Uterus (tissue), 4 donors: ENCODE measurements around the gene BTF3. TPM values are rescaled to one million over a fixed set of nuclear protein-coding genes. Genes with fewer than 3 reads are reported as not detected.

ENCODE experiments used
- DNase-seq, 2 donors: peaks; one replicate each; pipeline ENCODE4 v3.0.0-alpha.2; 2019 to 2020
- H3K27ac ChIP-seq, 2 donors: fragments of 200-600 bp; sonication (generic); 1 replicate in 1 of 2; 2 replicates in 1 of 2; pipeline ENCODE4 v1.5.1; 2016 to 2018
- H3K27me3 ChIP-seq, 2 donors: fragments of 200-600 bp; sonication (generic); one replicate each; pipeline ENCODE4 v1.5.1; 2018 to 2019; ENCODE audit warnings: control low read depth in 1 of 2
- H3K36me3 ChIP-seq, 2 donors: fragments of 200-600 bp; sonication (generic); one replicate each; pipeline ENCODE4 v1.5.1; 2019; ENCODE audit warnings: control low read depth in 1 of 2
- H3K4me1 ChIP-seq, 2 donors: fragments of 200-600 bp; sonication (generic); one replicate each; pipeline ENCODE4 v1.5.1; 2018 to 2019; ENCODE audit warnings: control low read depth in 1 of 2
- H3K4me3 ChIP-seq, 2 donors: fragments of 200-600 bp; sonication (generic); 1 replicate in 1 of 2; 2 replicates in 1 of 2; pipeline ENCODE4 v1.5.1; 2018 to 2019; ENCODE audit warnings: mild to moderate bottlenecking in 1 of 2
- H3K9me3 ChIP-seq, 2 donors: fragments of 200-600 bp; sonication (generic); one replicate each; pipeline ENCODE4 v1.5.1; 2019; ENCODE audit warnings: control low read depth in 1 of 2
- POLR2A ChIP-seq, 2 donors: fragments of 450-650 bp; IDR thresholded peaks; one replicate each; pipeline ENCODE4 v1.6.1; 2016; ENCODE audit warnings: antibody characterized with exemption in 2 of 2, mild to moderate bottlenecking in 1 of 2, moderate library complexity in 1 of 2
- intact Hi-C: fragments of 100-400 bp; cut with DNase I; formaldehyde crosslinking; loops from one replicate; pipeline ENCODE4 v1.15.1; 2023; ENCODE audit warnings: low total_unique reads
- total RNA-seq, 4 donors: library from RNA; depleted of rRNA in 3 of 4; stranded (reverse); fragments of >200 nt in 3 of 4; gene quantifications; one replicate each; pipeline versions ENCODE4 v1.1.0 to v1.2.4, GENCODE V29; 2014 to 2023
- TF ChIP-seq, protein P1 (sequence below), 4 experiments: fragments of 200-600 bp in 2 of 4; fragments of 450-650 bp in 2 of 4; sonication (generic) in 2 of 4; IDR thresholded peaks; one replicate each; pipeline ENCODE4 v1.5.1; 2016 to 2019; ENCODE audit warnings: antibody characterized with exemption in 4 of 4, mild to moderate bottlenecking in 2 of 4, moderate library complexity in 1 of 4
- donor health status: DM: yes; HTN: yes; CAD: no.

BTF3 gene
- 100 to 1,000 TPM; 247 to 690 (median 555) TPM for total RNA-seq

DNA sequence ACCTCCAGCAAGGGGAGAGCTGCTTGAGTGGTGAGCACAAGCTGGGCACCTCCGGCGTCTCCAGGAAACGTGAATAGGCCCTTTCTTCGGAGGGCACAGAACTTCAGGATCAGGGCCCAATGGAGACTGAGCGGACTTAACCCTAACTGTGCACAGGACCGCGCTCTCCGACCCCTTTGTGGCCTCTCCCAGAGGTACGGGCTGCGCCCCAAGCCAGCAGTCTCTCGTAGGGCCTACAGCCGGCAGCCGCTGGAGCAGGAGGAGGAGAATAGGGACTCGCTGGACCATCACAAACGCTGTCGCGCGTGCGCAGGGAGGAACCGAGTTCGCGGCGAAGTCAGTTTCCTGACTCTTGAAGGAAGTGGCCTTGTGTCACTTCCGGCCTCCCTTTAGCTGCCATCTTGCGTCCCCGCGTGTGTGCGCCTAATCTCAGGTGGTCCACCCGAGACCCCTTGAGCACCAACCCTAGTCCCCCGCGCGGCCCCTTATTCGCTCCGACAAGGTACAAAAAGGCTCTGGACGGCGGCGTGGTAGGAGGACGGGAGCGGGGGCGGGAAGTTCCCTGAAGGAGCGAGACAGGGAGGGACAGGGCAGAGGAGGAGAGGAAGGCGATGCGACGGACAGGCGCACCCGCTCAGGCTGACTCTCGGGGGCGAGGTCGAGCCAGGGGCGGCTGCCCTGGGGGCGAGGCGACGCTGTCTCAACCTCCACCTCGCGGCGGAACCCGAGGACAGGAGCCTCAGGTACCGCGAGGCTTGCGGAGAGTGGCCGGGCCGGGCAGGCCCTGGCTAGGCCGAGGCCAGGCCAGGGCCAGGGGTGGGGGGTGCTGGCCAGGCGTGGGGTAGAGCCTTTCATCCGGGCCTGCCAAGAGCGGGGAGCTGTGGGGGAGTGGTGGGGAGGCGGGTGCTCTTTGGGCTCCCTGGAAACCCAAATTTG lies at the start of gene BTF3:
TSS of gene BTF3 (plus strand) at position 386 of the 936 bp plus-strand sequence. CDS start at position 612, 226 bp downstream.
- peak within 1 kb of the TSS; percentile 89 to 91 for H3K27ac ChIP-seq
- intact Hi-C loops: no loop called here
- no peaks in the 10 kb centered on the region for H3K27me3 ChIP-seq
- no peaks in the 10 kb centered on the region for H3K4me1 ChIP-seq
- DNase-seq: peak; percentile 92 to 94
- TF ChIP-seq, protein P1, sequence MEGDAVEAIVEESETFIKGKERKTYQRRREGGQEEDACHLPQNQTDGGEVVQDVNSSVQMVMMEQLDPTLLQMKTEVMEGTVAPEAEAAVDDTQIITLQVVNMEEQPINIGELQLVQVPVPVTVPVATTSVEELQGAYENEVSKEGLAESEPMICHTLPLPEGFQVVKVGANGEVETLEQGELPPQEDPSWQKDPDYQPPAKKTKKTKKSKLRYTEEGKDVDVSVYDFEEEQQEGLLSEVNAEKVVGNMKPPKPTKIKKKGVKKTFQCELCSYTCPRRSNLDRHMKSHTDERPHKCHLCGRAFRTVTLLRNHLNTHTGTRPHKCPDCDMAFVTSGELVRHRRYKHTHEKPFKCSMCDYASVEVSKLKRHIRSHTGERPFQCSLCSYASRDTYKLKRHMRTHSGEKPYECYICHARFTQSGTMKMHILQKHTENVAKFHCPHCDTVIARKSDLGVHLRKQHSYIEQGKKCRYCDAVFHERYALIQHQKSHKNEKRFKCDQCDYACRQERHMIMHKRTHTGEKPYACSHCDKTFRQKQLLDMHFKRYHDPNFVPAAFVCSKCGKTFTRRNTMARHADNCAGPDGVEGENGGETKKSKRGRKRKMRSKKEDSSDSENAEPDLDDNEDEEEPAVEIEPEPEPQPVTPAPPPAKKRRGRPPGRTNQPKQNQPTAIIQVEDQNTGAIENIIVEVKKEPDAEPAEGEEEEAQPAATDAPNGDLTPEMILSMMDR (IDR thresholded peaks at IDR 0.05): peak in 1 of 4 experiments; percentile 5
- peak; percentile 51 to 68 for TF ChIP-seq POLR2A (IDR thresholded peaks at IDR 0.05)
- H3K9me3 ChIP-seq: no peaks in the 10 kb centered on the region
- H3K36me3 ChIP-seq: no peaks in the 10 kb centered on the region
- H3K4me3 ChIP-seq: peak within 1 kb of the TSS; percentile 82 to 93

DNA sequence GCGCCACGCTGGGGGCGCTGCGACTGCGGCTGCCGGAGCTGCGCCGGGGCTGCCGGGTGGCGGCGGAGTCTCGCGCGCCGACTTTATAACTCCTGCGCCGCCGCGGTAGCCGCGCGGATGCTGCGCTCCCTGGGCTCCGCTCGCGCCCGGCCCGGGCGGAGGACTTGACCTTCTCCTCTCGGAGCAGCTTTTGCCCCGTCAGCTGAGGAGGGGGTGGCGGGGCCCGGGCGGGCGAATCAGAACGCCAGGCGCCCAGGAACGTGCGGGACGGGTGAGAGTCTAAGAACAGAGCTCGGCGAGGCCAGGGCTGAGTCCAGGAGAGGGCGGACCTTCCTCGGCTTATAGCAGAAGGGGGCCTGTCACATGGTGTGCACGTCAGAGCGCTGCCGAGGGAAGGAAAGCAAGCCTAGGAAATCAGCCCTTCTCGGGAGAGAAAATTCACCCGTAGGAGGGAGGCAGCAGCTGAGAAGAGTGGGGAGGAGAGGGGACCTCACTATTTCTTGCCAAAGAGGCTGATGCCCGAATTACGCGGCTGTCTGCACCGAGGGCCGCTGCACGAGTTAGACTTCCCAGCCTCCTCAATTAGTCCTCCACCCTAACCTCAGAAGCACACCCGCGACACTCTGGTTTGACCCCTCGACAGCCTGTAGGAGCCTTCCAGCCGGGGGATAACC lies 49.6 kb upstream of the BTF3 start, which contains the start of gene FOXD1:
TSS of gene FOXD1 (minus strand) at position 315 of the 674 bp plus-strand sequence. CDS start 415 bp downstream, outside the sequence.
- intact Hi-C loops: no loop called here

DNA sequence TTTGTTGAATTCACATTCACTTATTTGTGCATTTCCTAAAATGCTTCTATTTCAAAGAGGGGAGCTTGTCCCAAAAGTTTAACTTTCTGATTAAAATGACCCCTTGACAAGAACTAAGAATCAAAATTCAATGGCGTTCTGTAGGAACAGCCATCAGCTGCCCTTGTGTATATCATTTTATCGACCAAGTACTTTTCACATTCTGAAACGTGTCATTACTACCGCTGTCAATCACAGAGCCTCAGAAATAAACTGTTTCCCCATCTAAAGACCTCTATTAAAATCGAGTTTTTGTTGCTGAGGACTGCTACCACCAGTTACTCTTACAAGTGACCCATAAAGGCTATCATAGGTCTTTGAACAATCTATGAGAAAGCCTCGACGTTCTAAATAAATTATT lies 48.1 kb upstream of the BTF3 start:
- H3K36me3 ChIP-seq: no peaks in the 10 kb centered on the region
- H3K9me3 ChIP-seq: no peaks in the 10 kb centered on the region
- DNase-seq: no peak
- H3K27me3 ChIP-seq: peaks cover 38 to 61% of the 10 kb centered on the region in 2 donors
- H3K4me3 ChIP-seq: no peak overlapping the region
- H3K27ac ChIP-seq: no peak overlapping the region
- H3K4me1 ChIP-seq: peaks cover 0 to 16% of the 10 kb centered on the region in 2 donors
- TF ChIP-seq, protein P1 (IDR thresholded peaks at IDR 0.05): no peak
- no peak for TF ChIP-seq POLR2A (IDR thresholded peaks at IDR 0.05)
- intact Hi-C loops: loop anchor here (10.0 kb wide), 1 partner anchor 235 kb away; no protein-coding TSS in a partner anchor

More for the DNA sequence above, 49.6 kb upstream of the BTF3 start, which contains the start of gene FOXD1:
- Histone ChIP-seq H3K27me3 (peaks cover 54 to 73% of the 10 kb centered on the region in 2 donors), H3K27ac (no peak within 1 kb of the TSS), H3K36me3 (no peaks in the 10 kb centered on the region), H3K9me3 (no peaks in the 10 kb centered on the region), H3K4me1 (peaks cover 0 to 16% of the 10 kb centered on the region in 2 donors), H3K4me3 (peak within 1 kb of the TSS; percentile 8 to 42)
- TF ChIP-seq POLR2A (IDR thresholded peaks at IDR 0.05): peak in 1 of 2 donors; percentile 27
- TF ChIP-seq, protein P1 (IDR thresholded peaks at IDR 0.05): no peak
- DNase-seq: peak; percentile 34 to 54

DNA sequence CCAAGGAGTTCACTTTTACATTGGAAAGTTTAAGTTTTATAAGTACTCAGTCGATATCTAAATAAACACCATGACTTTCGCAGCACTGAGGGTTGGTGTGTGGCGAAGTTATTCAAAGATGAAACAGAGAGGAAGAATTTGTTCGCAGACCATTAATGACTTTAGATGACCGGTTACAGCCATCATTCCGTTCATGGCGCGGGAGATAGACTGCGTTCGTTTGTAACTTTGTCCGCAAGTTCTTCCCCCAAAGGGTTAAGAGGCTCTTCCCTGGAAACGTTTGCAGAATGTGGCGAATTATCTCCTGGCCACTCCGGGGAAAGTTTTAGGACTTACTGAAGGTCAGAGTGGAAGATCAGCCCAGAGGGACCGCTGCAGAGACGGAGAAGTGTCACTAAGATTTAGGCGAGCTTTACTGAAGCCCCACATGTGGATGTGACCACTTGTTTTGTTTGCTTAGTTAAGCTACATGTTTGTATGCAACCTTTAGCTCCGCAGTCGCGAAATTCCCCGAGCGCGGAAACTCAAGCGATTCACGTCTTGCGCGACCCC lies 47.5 kb upstream of the BTF3 start:
- Histone ChIP-seq H3K4me3 (no peak overlapping the region), H3K27ac (no peak overlapping the region), H3K4me1 (peaks cover 0 to 16% of the 10 kb centered on the region in 2 donors), H3K27me3 (peaks cover 32 to 61% of the 10 kb centered on the region in 2 donors), H3K36me3 (no peaks in the 10 kb centered on the region), H3K9me3 (no peaks in the 10 kb centered on the region)
- intact Hi-C loops: loop anchor here (10.0 kb wide), 1 partner anchor 236 kb away; no protein-coding TSS in a partner anchor
- TF ChIP-seq POLR2A (IDR thresholded peaks at IDR 0.05): no peak
- TF ChIP-seq, protein P1 (IDR thresholded peaks at IDR 0.05): no peak
- no peak for DNase-seq
